Measurements from ENCODE around the gene SNX30.

DNA sequence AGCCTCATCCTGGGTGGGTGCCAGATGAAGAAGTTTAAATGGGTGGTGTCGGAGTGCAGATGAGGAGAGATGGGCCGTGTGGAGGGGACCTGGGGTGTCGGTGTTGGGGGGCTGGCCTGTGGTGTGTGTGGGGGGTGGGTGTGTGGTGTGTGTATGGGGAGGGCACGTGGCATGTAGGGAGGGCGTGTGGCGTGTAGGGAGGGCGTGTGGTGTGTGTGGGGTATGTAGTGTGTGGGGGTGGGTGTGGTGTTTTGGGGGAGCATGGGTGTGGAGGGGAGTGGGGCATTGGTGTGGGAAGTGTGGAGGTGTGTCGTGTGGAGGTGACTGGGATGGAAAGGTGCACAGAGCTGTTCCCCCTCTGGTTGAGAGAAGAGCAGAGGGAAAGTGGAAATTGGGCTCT is 105.6 kb downstream of the SNX30 start:
- TF ChIP-seq, protein P1, sequence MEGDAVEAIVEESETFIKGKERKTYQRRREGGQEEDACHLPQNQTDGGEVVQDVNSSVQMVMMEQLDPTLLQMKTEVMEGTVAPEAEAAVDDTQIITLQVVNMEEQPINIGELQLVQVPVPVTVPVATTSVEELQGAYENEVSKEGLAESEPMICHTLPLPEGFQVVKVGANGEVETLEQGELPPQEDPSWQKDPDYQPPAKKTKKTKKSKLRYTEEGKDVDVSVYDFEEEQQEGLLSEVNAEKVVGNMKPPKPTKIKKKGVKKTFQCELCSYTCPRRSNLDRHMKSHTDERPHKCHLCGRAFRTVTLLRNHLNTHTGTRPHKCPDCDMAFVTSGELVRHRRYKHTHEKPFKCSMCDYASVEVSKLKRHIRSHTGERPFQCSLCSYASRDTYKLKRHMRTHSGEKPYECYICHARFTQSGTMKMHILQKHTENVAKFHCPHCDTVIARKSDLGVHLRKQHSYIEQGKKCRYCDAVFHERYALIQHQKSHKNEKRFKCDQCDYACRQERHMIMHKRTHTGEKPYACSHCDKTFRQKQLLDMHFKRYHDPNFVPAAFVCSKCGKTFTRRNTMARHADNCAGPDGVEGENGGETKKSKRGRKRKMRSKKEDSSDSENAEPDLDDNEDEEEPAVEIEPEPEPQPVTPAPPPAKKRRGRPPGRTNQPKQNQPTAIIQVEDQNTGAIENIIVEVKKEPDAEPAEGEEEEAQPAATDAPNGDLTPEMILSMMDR (IDR thresholded peaks at IDR 0.05), result no peak
- TF ChIP-seq POLR2A (IDR thresholded peaks at IDR 0.05), result no peak

Data from esophagus squamous epithelium (tissue), 4 donors.